NOMO-1 treated with dmso at 0.1 percent for 144 hours (cell line): ENCODE results near the gene CCM2.

ENCODE experiments used
- DNase-seq: peaks from one replicate; lab custom pipeline; 2025; ENCODE audit not compliant: unreplicated experiment; lab: John Stamatoyannopoulos, UW

CCM2 gene

GRCh38 chr7:45064047-45064725 lies 64.2 kb downstream of the CCM2 start:
- DNase-seq = no peak

- no peak for DNase-seq
These were observed 65.3 kb downstream of the CCM2 start for GRCh38 chr7:45065031-45065995.

- DNase-seq = no peak
These were observed 66.4 kb downstream of the CCM2 start for GRCh38 chr7:45066409-45066808.

GRCh38 chr7:45067582-45067981 lies 67.6 kb downstream of the CCM2 start:
- no peak for DNase-seq

DNA sequence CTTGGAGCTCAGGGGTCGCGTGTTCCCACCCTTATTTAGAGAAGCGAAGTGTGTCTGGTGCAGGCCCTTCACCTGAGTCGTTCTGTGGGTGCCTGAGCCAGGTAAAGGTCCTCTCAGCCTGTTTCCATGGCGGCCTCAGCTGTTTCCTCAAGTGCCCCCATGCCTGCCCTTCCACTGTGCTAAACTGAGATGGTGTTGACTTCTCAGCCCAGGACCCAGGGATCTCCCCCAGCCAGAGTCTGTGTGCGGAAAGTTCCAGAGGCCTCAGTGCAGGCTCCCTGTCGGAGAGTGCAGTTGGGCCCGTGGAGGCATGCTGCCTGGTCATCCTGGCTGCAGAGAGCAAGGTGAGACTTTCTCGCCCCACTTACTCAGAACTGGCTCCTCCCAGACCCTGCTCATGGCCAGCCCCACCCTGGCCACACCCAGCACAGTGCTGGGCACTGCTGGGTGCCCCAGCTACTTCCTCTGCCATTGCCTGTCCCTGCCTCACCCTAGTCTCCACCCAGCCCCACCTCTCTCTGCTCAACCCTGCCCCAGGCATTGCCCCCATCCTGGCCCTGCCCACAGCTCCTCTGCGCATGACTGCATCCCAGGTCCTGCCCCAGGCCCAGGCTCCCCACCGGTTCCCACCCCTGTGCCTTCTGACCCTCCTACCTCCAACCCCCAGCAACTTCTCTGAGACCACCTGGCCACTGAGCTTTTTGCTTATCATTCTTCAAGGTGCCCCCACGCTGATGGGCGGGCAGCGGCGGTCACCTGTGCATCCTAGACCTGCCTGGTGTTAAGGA lies 68.4 kb downstream of the CCM2 start:
- DNase-seq = no peak

- no peak for DNase-seq
These were observed 69.6 kb downstream of the CCM2 start for GRCh38 chr7:45069444-45070253.

GRCh38 chr7:45070254-45070642 lies 70.2 kb downstream of the CCM2 start:
- no peak for DNase-seq

DNA sequence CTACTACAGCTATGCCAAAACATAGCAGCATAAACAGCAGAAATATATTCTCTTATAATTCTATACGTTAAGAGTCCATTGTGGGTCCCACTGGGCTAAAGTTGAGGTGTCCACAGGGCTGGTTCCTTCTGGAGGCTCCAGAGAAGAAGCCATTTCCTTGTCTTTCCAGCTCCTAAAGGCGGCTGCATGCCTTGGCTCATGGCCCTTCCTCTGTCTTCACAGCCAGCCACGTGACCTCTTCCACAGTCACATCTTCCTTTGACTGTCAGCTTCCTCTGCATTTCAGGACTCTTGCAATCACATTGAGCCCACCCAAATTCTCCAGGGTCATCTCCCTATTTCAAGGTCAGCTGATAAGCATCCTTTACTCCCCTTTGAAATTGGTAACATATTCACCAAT lies 71.5 kb downstream of the CCM2 start:
- DNase-seq = no peak

- DNase-seq = no peak
These were observed 72.4 kb downstream of the CCM2 start for GRCh38 chr7:45072131-45073030.

- DNase-seq = no peak
These were observed 73.2 kb downstream of the CCM2 start for GRCh38 chr7:45073031-45073785.

- DNase-seq = no peak
These were observed 74.0 kb downstream of the CCM2 start for GRCh38 chr7:45073786-45074527.

GRCh38 chr7:45074528-45075354 lies 74.7 kb downstream of the CCM2 start:
- no peak for DNase-seq

DNA sequence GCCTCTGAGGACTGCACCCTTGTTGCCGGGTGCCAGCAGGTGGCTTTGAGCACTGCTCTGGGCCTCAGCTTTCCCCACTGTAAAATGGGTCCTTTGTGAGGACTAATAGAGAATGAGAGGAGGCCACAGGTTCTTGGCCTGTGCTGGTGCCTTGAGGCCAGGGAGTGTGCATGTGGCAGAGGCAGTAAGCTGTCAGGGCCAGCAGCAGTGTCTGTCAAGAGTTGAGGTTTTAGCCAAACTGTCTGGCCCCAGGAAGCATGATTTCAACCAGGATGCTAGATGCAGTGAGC lies 75.3 kb downstream of the CCM2 start:
- DNase-seq = no peak

DNA sequence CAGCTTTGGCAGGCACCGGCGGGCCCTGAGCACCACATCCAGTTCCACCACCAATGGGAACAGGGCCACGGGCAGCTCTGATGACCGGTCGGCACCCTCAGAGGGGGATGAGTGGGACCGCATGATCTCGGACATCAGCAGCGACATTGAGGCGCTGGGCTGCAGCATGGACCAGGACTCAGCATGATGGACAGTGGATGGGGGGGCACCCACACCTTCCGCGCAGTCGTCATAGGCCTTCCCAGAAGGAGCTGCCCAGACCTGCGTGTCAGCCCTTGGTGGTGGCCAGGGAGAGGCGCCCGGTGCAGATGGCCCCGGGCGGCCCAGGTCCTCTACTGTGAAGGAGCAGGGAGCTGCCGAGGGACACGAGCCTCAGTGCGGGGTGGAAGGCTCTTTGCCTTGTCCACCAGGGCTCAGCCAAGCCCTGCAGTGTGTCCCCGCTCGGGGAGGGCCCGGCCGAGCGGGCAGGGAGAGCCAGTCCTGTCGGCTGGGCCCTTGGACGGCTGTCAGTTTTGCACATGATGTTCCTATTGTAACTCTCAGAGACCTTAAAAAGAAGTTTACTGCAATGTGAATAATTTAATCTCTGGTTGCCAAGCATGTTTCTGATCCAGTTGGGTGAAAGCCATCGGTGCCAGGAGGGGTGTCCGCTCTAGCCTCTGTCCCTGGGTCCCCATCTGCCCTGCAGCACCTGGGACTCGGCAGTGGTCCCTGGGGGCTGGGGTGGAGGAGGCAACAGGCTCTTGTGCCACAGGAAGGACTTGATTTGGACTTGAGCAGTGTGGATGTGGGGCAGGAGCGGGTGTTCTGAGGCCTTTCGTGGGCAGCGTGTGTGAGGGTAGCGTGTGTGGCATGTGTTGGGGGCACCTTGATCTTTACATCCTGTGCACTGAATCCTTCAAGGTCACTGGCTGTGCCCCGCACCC lies 76.1 kb downstream of the CCM2 start:
- DNase-seq = no peak

DNA sequence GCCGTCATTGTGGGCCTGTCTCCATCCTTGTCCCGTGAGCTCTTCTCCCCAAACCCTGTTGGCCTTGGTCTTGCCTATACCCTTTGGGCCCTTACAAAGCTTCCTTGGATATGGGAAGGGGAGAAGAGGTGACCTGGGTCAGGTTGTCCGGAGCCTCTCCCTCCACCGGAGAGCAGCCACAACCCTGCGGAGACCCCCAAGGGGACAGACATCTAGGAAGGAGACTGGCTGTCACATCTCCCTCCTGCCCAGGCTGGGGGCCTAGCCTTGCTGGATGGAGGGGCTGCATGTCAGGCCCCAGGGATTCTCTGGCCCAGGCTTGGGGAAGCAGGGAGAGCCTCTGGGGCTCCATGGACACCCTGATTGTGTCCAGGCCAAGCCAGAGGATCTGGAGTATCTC lies 76.9 kb downstream of the CCM2 start:
- DNase-seq = no peak

DNA sequence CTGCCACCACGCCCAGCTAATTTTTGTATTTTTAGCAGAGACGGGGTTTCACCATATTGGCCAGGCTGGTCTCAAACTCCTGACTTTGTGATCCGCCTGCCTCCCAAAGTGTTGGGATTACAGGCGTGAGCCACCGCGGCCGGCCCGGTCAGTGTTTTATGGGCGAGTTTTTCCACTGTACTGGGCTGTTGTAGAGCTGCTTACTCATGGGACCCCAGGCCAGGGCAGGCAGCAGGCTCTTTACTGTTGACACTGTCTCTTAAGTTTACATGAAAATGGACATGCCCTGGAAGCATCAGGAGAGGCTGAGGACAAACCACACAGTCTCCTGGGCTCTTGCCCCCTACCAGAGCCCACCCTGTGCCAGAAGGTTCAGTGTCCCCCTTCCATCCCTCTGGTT lies 77.6 kb downstream of the CCM2 start:
- no peak for DNase-seq
